PC-3 (cell line): Measurements from ENCODE around the gene CCDC102A. TPM values are rescaled to one million over a fixed set of nuclear protein-coding genes. Genes with fewer than 3 reads are reported as not detected.

Experiments used
- ATAC-seq: fragments of 200-7000 bp; cut with Tn5 transposase; 2 replicates; pipeline ENCODE4 v1.9.1; 2020; ENCODE audit warnings: mild to moderate bottlenecking, moderate library complexity
- BruUV-seq: library from RNA; stranded (reverse); fragments of 400-500 nt; replicated peaks from 2 replicates; lab custom pipeline; 2021; lab: Mats Ljungman, UMichigan
- CTCF ChIA-PET: fragments of 300-600 bp; sonication (Branson Sonifier 250); formaldehyde crosslinking; loops from one replicate; lab custom pipeline; 2022; ENCODE audit warnings: antibody characterized with exemption; lab: Charles Lee
- POLR2A ChIA-PET: fragments of 300-600 bp; sonication (Branson Sonifier 250); formaldehyde crosslinking; loops from one replicate; lab custom pipeline; 2022; ENCODE audit warnings: antibody characterized with exemption; ENCODE audit not compliant: unreplicated experiment; lab: Charles Lee
- DNase-seq: peaks from one replicate; pipeline ENCODE4 v3.0.0-alpha.2; 2015
- H2AFZ ChIP-seq: fragments of 300-600 bp; sonication (generic); 2 replicates; pipeline ENCODE4 v1.6.0; 2016; ENCODE audit warnings: antibody characterized with exemption, low read length
- H3F3A ChIP-seq: fragments of 300-600 bp; sonication (generic); one replicate; pipeline ENCODE4 v1.6.0; 2017; ENCODE audit warnings: antibody characterized with exemption, low read length, control low read depth, mild to moderate bottlenecking; ENCODE audit not compliant: unreplicated experiment
- H3K27ac ChIP-seq: fragments of 300-600 bp; sonication (generic); 2 replicates; pipeline ENCODE4 v1.5.1; 2016; ENCODE audit warnings: mild to moderate bottlenecking, low read length
- H3K27me3 ChIP-seq: fragments of 300-600 bp; sonication (generic); 2 replicates; pipeline ENCODE4 v1.6.1; 2016; ENCODE audit warnings: low read length, mixed read lengths
- H3K36me3 ChIP-seq: fragments of 300-600 bp; sonication (generic); 2 replicates; pipeline ENCODE4 v1.6.1; 2016; ENCODE audit warnings: low read depth, mixed run types, low read length, mixed read lengths
- H3K4me1 ChIP-seq: fragments of 300-600 bp; sonication (generic); 2 replicates; pipeline ENCODE4 v1.5.1; 2016; ENCODE audit warnings: low read length; ENCODE audit not compliant: insufficient read depth
- H3K4me2 ChIP-seq: fragments of 300-600 bp; sonication (generic); 2 replicates; pipeline ENCODE4 v1.6.0; 2016; ENCODE audit warnings: low read length
- H3K4me3 ChIP-seq: fragments of 300-600 bp; sonication (generic); 2 replicates; pipeline ENCODE4 v1.5.1; 2016; ENCODE audit warnings: mild to moderate bottlenecking, low read length, mixed read lengths
- H3K79me2 ChIP-seq: fragments of 300-600 bp; sonication (generic); 2 replicates; pipeline ENCODE4 v1.6.1; 2017; ENCODE audit warnings: low read length, mixed read lengths
- H3K9ac ChIP-seq: fragments of 300-600 bp; sonication (generic); 2 replicates; pipeline ENCODE4 v1.6.0; 2016; ENCODE audit warnings: mild to moderate bottlenecking, low read length
- H3K9me2 ChIP-seq: fragments of 300-600 bp; sonication (generic); replicated peaks from 2 replicates; pipeline ENCODE4 v1.6.1; 2016; ENCODE audit warnings: mixed run types, low read length, mixed read lengths
- H3K9me3 ChIP-seq: fragments of 300-600 bp; sonication (generic); 2 replicates; pipeline ENCODE4 v1.6.1; 2016; ENCODE audit warnings: low read length, mixed read lengths
- H4K20me1 ChIP-seq: fragments of 300-600 bp; sonication (generic); 2 replicates; pipeline ENCODE4 v1.6.1; 2016; ENCODE audit warnings: low read length, mixed read lengths
- EZH2 ChIP-seq: fragments of 300-600 bp; sonication (generic); IDR thresholded peaks from one replicate; pipeline ENCODE4 v1.6.1; 2017; ENCODE audit warnings: antibody characterized with exemption, mild to moderate bottlenecking, low read length; ENCODE audit not compliant: unreplicated experiment
- EZH2phosphoT487 ChIP-seq: fragments of 300-600 bp; sonication (generic); IDR thresholded peaks from 2 replicates; pipeline ENCODE4 v1.6.1; 2018; ENCODE audit warnings: mild to moderate bottlenecking, antibody characterized with exemption, low read length, borderline replicate concordance
- intact Hi-C: fragments of 100-400 bp; cut with micrococcal nuclease; formaldehyde crosslinking; loops from 2 replicates; pipeline ENCODE4 v1.9.0; 2023
- total RNA-seq: library from RNA; depleted of rRNA; stranded (reverse); fragments of >200 nt; gene quantifications from 2 replicates; pipeline ENCODE4 v1.2.3, GENCODE V29; 2014
- TF ChIP-seq, protein P1 (sequence below): fragments of 300-600 bp; sonication (generic); conservative IDR thresholded peaks from 2 replicates; pipeline ENCODE4 v1.5.1; 2017; ENCODE audit warnings: antibody characterized with exemption, low read depth, mild to moderate bottlenecking, low read length

CCDC102A gene
- total RNA-seq, 1 experiment from 2014 or later: 12.7 TPM

DNA sequence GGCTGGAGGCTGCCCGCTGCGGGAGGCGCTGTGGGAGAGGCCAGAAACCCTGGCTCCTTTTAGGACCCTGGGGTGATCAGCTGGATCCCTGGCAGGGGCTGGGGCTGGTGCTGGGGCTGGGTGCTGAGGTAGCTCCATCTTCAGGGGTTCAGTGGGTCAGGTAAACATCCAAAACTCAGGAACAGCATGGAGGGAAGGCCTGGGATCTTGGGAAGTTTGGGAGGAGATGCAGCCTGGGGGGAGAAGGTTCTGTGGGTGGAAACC is 27.0 kb upstream of the CCDC102A start:
- H3F3A ChIP-seq: no peaks in the 10 kb centered on the region
- H3K36me3 ChIP-seq: no peaks in the 10 kb centered on the region
- no peaks in the 10 kb centered on the region for H3K9me3 ChIP-seq
- intact Hi-C loops: no loop called here
- BruUV-seq: no TSS peak
- ATAC-seq (no peak), DNase-seq (no peak)
- no peaks in the 10 kb centered on the region for H3K27me3 ChIP-seq
- TF ChIP-seq, protein P1, sequence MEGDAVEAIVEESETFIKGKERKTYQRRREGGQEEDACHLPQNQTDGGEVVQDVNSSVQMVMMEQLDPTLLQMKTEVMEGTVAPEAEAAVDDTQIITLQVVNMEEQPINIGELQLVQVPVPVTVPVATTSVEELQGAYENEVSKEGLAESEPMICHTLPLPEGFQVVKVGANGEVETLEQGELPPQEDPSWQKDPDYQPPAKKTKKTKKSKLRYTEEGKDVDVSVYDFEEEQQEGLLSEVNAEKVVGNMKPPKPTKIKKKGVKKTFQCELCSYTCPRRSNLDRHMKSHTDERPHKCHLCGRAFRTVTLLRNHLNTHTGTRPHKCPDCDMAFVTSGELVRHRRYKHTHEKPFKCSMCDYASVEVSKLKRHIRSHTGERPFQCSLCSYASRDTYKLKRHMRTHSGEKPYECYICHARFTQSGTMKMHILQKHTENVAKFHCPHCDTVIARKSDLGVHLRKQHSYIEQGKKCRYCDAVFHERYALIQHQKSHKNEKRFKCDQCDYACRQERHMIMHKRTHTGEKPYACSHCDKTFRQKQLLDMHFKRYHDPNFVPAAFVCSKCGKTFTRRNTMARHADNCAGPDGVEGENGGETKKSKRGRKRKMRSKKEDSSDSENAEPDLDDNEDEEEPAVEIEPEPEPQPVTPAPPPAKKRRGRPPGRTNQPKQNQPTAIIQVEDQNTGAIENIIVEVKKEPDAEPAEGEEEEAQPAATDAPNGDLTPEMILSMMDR: no peak
- no peak for TF ChIP-seq EZH2phosphoT487
- no peak for TF ChIP-seq EZH2
- H3K79me2 ChIP-seq: no peaks in the 10 kb centered on the region
- no peak overlapping the region for H3K4me3 ChIP-seq
- H3K4me2 ChIP-seq: no peak overlapping the region
- POLR2A ChIA-PET: no interaction called here
- H3K9ac ChIP-seq: no peak overlapping the region
- no peak overlapping the region for H2AFZ ChIP-seq
- H3K9me2 ChIP-seq: no peaks in the 10 kb centered on the region
- CTCF ChIA-PET: no interaction called here
- H3K27ac ChIP-seq: no peak overlapping the region
- no peaks in the 10 kb centered on the region for H3K4me1 ChIP-seq
- H4K20me1 ChIP-seq: no peaks in the 10 kb centered on the region

GRCh38 chr16:57562669-57563486 is 26.5 kb upstream of the CCDC102A start:
- Histone ChIP-seq H3K27me3 (no peaks in the 10 kb centered on the region), H3K4me1 (no peaks in the 10 kb centered on the region), H3K4me2 (no peak overlapping the region), H3K9me3 (no peaks in the 10 kb centered on the region), H3K36me3 (no peaks in the 10 kb centered on the region), H3K9me2 (no peaks in the 10 kb centered on the region), H3F3A (no peaks in the 10 kb centered on the region), H3K27ac (no peak overlapping the region), H3K4me3 (no peak overlapping the region), H4K20me1 (no peaks in the 10 kb centered on the region), H3K79me2 (no peaks in the 10 kb centered on the region), H2AFZ (no peak overlapping the region), H3K9ac (no peak overlapping the region)
- intact Hi-C loops: no loop called here
- TF ChIP-seq EZH2: no peak
- ChIA-PET CTCF (no interaction called here), POLR2A (no interaction called here)
- no peak for ATAC-seq
- DNase-seq: no peak
- no TSS peak for BruUV-seq

DNA sequence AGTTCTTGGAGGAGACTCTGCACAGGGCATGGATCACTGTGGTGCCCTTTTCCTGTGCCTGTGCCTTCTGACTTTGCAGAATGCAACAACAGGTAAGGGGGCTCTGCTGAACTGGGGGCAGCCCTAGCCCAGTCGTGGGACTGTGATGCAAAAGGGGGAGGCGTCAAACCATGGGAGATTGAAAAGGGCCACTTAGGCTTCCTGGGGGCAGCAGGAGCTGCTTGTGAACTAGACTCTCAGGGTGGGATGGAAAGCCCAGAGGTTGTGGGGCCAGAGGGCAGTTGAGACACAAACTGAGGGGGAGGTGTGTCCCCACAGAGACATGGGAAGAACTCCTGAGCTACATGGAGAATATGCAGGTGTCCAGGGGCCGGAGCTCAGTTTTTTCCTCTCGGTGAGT is 25.7 kb upstream of the CCDC102A start:
- no peak overlapping the region for H3K4me3 ChIP-seq
- H3K9ac ChIP-seq: no peak overlapping the region
- H2AFZ ChIP-seq: no peak overlapping the region
- H3K79me2 ChIP-seq: no peaks in the 10 kb centered on the region
- H3K27me3 ChIP-seq: no peaks in the 10 kb centered on the region
- no peaks in the 10 kb centered on the region for H3K9me2 ChIP-seq
- ATAC-seq (no peak), DNase-seq (no peak)
- POLR2A ChIA-PET: no interaction called here
- no peaks in the 10 kb centered on the region for H4K20me1 ChIP-seq
- TF ChIP-seq, protein P1: no peak
- TF ChIP-seq EZH2phosphoT487: no peak
- TF ChIP-seq EZH2: no peak
- H3K9me3 ChIP-seq: no peaks in the 10 kb centered on the region
- H3K4me1 ChIP-seq: no peaks in the 10 kb centered on the region
- CTCF ChIA-PET: no interaction called here
- intact Hi-C loops: no loop called here
- H3K36me3 ChIP-seq: no peaks in the 10 kb centered on the region
- H3K4me2 ChIP-seq: no peak overlapping the region
- no peak overlapping the region for H3K27ac ChIP-seq
- no peaks in the 10 kb centered on the region for H3F3A ChIP-seq
- no TSS peak for BruUV-seq
